ENCODE results near the gene CYTH1.
A peak's percentile ranks its signal among the peaks of the same experiment; 100 is the strongest.

CYTH1 gene

DNA sequence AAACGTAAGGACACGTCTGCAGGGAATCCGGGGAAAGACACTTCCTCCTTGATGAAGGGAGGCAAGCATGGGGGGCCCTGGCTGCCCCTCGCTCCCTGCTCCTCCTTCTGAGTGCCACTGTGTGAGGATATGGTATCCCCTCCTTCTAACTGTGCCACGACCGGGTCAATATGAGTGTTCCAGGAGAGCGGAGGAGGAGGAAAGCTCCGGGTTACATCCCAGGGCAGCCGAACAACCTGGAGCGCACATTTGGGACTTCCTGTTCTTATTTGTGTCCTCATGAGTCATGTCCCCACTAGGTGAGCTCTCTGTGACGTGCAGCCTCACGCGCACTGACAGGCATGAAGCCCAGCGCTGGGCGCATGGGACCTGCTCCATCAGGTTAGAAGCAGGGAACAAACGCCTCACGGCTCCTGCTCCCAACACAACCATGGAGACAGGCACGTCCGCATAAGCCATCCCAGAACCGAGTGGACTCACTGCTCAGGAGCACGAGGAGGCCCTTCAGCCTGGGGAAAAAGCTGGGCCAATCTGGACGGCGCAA is 112.0 kb downstream of the CYTH1 start:
- DNase-seq (ENCODE audit: low read depth in 2 of 2) = no peak

DNA sequence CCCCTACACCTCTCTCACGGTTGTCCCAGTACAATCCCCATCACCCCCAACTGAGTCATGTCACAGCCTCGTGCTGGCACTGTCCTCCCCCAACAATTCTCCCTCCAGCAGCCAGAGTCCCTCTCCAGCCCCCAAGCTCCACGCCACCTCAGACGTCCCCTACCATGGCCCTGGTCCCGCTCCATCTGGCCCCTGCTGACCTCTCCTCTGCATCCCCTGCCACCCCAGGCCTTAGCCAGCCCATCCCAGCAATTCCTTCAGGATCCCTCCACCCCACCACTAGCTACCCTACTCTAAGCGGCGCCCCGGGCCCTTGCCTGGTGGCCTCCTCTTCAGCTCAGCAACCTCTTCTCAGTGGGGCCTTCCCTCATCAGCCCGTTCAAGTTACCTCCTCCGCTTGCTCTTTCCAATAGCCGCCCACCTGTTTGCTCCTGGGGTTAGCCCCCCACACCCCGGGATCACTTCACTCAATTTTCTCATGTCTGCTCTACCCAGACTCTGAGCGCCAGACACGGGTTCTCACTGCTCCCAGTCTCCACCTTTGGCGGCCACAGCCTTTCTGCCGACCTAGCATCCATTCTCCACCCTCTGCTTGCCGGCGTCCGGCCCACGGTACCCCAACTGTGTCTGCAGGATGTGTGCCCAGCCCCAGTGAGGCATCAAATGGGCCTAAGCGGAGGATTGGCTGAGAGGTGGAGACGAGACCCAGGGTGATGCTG is 112.7 kb downstream of the CYTH1 start:
- no peak for DNase-seq (ENCODE audit: low read depth in 2 of 2)

DNA sequence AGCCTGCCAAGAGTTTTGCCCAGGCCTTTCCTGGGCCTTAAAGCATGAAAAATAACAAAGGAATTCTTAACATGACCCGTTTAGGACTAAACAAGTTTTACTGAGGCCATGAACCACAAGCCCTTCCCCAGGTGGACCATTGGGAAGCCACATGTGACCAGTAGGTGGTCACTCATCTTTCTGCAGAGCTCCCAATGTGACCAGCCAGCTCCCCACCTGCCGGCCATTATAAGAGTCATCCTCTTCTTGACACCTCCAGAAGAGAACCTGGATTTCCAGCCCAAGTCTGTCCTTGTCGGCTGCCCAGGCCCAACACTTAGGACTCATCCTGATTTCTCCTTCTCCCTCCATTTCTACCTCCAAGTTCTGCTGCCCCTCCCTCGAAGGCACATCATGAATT is 113.2 kb downstream of the CYTH1 start:
- no peak for DNase-seq (ENCODE audit: low read depth in 2 of 2)

DNA sequence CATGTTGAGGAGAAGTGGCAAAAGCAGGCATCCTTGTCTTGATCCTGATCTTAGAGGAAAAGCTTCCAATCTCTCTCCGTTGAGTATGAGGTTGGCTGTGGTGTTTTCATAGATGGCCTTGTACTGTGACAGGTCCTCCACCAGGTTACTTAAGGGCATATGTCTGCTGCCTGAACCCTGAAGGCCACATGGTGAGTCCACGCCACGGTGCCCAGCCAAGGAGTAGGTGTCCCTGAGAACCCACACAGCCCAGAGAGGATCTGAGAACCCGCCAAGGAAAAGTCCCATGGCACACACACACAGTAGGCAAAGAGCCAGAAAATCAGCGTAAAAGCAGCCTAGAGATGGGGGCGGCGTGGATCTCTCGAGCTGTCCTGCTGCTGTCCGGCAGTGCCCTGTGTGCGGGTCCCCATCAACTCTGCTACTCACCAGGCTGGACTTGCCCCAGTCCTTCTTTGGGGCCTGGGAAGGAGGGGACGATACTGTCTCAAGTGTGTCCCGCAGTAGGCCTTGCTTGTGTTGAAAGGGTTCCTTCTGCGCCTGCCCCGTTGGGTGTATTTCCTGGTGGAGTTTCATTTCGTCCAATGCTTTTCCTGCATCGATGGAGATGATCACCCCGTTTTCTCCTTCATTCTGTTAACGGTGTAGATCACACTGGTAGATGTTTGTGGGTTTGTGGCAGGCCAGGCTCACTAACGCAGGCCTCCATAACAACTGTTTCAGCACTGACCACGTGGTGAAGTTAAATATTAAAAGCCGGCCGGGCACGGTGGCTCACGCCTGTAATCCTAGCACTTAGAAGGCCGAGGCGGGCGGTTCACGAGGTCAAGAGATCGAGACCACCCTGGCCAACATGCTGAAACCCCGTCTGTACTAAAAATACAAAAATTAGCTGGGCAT is 114.1 kb downstream of the CYTH1 start:
- no peak for DNase-seq (ENCODE audit: low read depth in 2 of 2)

DNA sequence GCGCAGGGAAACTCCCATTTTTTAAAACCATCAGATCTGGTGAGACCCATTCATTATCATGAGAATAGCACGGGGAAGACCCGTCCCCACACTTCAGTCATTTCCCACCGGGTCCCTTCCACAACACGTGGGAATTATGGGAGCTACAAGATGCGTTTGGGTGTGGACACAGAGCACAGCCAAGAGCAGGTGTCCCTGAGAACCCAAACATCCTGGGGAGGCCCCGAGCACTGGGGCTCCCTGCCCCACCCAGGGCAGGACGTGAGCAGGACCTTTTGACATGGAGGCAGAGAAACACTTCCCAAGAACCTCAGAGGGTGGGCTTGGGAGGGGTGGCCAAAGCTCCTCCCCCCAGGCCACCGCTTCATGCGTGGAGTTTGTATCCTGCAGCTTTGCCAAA is 115.0 kb downstream of the CYTH1 start:
- no peak for DNase-seq (ENCODE audit: low read depth in 2 of 2)

DNA sequence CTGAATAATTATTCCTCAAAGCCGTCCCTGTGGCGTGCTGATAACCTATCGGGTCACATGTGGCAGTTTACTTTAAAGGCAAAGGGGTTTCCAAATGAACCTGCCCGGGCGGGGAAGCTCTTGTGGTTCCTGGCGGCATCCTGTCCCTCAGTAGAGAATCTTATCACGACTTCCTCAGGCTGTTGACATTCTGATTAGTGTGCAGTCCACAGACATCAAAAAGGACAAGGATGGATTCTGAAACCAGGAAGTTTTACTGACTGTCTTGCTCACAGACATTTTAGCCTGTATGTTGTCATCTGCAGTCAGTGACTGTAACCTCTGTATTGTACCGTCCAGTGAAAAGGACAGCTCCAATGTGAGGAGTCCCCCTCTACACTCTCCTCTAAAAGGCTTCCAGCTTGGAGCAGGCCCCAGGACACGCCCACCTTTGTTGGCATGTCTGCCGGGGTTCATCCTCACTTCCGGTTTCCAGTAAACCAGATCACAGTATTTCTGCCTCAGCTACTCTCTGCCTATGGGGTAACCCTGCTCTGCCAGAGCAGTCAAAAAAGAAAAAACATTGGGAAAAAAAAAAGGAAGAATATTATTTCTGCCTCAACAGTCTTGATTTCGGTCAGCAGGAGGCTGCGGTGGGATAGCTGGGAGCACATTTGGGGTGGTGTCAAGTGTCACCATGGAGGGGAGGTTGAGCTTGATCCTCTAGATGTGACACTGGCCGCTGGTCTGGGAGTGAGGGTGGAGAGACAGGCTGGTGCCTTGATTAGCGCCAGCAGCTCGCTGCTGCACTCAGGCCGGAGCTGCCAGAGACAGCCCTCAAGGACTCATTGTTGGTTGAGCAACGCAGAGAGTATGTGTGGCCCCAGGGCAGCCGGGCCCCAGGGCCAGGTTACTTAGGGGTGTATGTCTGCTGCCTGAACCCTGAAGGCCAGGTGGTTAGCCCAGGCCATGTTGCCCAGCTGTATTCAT is 115.8 kb downstream of the CYTH1 start:
- peak; percentile 9 to 21 for DNase-seq (ENCODE audit: low read depth in 2 of 2)

DNA sequence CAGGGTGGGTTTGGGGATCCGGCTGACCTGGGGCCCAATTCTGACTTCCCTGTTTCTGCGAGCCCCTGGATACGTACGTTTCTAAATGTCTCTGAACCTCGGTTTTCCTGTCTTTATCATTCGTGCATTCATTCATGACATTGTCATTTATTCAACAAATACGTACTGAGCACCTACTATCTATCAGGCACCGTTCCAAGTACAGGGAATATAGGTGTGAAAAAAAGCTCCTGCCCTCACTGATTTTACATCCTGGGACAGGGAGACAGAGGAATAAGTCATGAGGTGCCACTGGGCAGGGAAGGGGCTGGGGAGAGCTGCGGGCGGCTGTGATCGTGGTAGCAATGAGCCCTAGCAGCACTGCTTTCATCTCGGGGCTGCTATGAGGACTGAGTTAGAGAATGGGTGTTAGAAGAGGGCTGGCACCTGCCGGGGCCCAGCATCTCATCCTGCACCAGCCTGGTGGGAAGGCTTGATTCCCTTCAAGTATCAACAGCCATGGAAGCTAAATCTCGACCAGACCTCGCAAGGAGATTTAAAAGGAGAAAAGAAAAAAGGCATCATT is 116.6 kb downstream of the CYTH1 start:
- no peak for DNase-seq (ENCODE audit: low read depth in 2 of 2)

DNA sequence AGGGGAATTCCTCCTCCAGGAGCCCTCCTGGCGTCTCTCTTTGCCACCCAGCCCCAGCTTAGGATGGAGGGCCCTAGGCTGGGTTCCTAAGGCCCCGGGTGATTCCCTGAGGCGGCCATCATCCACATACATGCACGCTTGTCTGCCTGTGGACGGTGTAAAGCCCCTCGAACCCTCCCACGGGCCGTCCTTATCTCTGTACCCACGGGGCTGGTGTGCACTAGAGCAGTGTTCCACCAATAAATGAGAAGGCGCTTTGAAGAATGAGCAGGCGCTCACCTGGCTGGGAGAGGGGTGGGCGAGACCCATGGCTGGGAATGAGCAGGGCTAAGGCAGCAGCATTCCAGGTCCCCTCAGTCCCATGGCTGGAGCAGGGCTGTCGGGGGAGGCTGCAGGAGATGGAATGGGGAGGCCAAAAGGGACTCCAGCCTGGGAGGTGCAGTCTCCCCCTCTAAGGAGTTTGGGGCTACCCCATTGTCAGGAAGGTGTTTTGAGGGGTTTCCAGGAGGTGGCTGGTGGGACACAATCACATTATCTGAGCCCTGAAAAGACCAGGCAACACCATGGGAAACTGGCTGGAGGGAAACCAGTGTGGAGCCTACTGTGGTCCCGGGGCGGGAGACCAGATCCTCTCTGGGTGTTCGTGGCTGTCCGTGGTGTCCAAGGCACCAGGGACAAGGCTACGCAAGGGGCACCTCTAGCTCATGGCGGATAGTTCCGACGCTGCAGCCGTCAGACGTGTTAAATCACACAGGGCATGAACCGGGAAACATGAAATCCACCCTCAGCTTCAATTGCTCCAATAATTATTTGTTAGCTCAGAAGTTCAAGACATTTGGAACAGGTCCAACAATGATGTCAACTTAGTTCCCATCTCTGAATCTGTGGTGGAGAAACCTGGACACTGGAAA is 117.3 kb downstream of the CYTH1 start:
- no peak for DNase-seq (ENCODE audit: low read depth in 2 of 2)

DNA sequence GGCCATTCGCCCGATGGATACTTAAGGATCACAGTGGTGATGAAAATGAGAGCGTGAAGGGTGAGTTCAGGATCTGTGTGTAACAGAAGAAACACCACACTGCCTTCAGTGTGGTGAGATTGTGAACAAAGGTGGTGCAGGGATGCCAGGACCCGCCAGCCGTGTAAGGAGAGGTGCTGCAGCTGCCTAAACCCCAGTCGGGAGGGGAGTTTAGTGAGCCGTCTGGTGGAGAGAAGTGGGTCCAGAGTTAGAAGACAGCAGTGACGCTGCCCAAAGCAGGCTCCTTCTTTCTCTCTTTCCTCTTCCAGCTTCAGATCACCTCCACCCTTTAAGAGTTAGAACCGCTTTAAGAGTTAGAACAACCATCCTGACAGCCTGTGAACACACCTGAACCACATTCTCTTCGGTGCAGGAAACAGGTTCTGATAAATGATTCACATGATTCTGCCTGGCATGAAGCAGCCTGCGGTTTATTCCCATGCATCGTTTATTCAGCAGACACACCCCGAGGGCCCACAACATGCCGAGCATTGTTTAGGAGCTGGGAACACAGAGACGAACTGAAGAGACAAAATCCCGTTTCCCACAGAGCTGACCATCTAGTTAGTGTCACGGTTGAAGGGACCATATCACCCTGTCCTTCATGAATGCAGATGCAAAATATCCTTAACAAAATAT is 120.8 kb downstream of the CYTH1 start:
- DNase-seq (ENCODE audit: low read depth in 2 of 2) = no peak

DNA sequence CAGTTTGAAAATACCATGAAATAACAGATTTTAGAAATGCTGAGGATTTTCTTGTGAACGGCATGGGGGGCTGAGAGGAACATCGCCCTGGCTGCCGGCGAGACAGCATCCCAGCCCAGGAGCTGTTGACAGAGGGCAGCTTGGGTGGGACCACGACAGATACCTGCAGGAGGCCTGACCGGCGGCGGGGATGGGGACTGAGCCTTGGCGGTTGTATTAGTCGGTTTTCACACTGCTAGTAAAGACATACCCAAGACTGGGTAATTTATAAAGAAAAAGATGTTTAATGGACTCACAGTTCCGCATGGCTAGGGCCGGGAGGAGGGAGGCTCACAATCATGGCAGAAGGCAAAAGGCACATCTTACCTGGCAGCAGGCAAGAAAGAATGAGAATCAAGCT is 122.5 kb downstream of the CYTH1 start:
- no peak for DNase-seq (ENCODE audit: low read depth in 2 of 2)

DNA sequence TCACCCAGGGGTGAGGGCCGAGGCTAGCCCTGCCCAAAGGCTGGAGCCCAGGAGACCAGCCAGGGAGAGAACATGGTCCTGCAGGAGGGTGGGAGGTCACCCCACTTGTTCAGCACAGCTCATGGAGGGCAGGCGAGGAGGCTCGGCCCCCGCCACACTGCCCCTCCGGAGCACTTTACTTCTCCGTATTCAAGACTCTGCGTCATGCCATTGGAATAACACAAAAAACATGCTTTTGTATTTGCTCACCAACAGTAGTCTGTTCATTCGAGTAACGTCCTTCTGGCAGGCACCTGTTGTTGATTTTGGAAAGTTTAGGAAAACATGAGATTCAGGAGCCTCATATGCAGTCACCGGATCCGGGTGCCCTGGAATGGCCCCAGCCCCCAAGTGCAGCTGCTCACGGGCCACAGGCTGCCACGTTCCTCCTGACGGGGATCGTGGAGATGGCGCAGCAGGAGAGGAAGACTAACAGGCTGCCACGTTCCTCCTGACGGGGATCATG is 123.7 kb downstream of the CYTH1 start:
- no peak for DNase-seq (ENCODE audit: low read depth in 2 of 2)

DNA sequence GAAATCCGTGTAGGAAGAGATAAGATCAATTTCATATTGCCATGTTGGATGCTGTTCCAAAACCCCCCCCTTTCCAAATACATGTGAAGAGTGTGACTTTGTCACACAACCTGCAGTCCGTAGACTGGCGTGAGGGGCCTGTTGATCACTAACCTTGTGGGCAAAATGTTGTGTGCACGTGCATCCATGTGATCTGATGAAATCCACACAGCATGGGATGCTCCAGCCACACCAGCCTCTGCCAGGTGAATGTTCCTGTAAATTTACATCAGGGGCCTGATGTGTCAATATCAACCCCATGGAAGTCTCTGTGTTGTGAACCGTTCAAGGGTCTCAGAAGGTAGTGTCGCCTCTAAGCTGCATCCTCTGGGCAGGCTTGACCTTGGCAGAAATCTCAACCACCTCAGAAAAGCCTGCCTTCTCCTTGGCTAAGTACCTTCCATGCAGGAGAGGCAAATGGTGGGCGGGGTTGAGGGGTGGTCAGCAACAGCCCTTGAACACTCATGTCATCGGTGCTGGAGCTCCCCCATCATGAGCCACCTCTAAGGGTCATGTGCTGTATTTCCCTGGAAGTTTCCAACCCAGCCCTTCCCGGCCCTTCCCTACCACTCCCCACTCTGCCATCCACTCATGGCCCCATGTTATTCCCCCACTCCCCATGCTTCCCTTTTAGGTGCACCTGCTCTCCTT is 126.7 kb downstream of the CYTH1 start:
- no peak for DNase-seq (ENCODE audit: low read depth in 2 of 2)

DNA sequence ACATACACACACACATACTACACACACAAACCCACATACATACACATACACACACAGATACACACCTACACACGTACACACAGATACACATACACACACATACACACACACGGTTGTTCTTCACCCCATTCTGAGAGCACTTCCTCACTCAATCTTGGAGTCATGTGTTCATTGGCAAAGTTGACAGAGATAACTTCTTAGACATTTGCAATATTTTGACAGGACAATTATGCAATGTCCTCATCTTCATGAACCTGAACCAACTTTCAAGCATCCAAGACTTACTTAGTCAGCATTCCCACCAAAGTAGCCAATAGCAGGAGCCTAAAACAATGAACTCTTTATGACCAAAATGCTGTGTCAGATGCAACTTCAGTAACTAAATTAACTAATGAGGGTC is 127.7 kb downstream of the CYTH1 start:
- no peak for DNase-seq (ENCODE audit: low read depth in 2 of 2)

DNA sequence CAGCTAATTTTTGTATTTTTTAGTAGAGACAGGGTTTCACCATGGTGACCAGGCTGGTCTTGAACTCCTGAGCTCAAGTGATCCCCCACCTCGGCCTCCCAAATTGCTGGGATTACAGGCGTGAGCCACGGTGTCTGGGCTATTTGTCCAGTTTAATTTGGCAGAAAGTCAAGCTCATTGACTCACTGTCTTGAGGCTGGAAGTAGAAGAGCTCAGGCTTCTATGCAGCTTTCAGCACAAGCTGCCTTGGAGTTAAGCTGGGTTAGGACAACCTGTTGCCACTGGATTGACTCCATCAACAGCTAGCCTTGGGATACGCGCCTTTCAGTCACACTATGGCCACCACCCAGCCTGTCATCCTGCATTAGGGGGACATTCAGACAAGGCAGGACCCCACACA is 128.7 kb downstream of the CYTH1 start:
- no peak for DNase-seq (ENCODE audit: low read depth in 2 of 2)

DNA sequence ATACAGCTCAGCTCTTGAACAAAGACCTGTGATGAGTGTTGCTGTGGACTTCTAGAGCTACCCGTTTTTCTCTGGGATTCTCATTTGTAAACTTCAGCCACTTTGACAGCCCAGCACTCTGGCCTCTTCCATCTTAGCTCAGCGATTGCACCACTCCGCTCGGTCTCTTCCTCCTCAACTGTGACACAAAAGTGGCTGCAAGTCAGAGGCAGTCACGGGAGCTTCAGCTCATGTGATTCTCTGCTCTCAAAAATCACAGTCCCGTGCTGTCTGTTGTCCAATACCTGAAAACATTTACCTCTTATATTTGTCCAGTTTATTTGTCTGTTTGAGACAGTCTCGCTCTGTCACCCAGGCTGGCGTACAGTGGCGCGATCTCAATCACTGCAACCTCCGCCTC is 129.2 kb downstream of the CYTH1 start:
- no peak for DNase-seq (ENCODE audit: low read depth in 2 of 2)

DNA sequence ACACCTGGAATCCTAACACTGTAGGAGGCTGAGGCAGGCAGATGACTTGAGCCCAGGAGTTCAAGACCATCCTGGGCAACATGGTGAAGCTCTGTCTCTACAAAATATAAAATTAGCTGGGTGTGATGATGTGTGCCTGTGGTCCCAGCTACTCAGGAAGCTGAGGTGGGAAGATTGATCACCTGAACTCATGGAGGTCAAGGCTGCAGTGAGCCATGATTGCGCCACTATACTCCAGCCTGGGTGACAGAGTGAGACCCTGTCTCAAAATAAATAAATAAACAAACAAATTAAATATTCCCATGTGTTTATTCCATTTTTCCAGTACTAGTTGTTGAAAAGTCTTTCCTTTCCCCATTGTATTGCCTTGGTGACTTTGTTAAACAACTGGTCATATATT is 130.0 kb downstream of the CYTH1 start:
- no peak for DNase-seq (ENCODE audit: low read depth in 2 of 2)

DNA sequence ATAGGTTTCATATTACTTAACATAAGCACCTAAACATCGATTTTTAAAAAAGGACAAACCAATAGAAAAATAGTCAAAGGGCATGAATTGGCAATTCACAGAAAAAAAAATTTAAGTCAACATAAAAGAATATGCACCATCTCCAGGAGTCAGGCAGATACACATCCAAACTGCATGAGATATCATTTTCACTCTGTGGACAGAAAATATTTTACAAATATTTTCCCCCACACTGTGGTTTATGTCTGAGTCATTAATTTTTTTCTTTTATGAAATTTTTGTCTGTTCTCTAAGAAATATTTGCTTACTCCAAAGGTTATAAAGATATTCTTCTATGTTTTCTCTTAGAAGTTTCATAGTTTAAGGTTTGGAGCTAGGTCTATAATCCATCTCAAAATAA is 130.5 kb downstream of the CYTH1 start:
- DNase-seq (ENCODE audit: low read depth in 2 of 2) = no peak

DNA sequence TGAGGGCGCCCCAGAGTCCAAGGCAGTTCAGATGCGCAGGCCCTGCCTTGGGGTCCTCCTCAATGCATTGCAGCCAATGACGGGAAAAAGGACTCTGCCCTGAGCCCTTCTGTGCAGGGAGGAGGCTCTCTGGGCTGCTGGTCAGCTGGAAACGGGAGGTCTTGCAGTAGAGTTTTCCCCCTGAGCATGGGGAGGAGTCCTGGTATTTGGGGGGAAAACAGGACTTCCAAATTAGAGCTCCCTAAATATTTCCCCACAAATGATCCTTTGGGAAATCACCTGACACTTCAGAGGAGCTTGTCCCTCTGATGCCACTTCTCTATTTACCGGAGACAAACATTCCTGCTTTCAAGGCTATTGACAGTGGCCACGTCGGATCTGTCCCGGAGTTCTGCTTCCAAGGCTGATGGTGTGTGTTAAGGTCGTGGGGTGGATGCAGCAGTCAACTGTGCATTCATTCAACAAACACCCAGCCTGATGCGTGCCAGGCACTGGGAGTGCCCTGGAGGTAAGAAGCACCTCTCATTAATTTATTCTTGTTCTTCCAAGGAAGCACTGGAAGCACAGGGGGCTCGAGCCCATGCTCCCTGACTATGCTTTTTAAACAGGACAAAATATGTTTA is 131.9 kb downstream of the CYTH1 start:
- no peak for DNase-seq (ENCODE audit: low read depth in 2 of 2)

DNA sequence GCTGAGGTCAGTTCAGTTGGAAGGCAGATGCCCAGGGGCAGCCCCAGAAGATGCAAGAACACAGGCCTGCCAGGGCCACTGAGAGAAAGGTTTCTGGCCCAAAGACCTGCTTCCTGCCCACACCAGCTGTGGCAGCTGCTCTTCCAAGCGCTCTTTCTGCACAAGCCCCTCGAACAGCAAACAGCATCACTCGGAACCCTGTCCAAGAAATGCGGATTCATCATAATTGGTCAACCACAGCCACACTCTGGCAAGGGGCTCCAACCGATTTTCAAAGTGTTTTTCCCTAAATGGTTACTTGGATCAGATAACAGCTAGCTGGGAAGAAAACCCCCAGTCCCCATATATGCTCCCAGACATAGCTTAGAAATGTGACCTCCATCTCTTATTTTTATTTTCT is 133.8 kb downstream of the CYTH1 start:
- DNase-seq (ENCODE audit: low read depth in 2 of 2) = no peak
